ENCODE measurements around the gene QPCT.

DNA sequence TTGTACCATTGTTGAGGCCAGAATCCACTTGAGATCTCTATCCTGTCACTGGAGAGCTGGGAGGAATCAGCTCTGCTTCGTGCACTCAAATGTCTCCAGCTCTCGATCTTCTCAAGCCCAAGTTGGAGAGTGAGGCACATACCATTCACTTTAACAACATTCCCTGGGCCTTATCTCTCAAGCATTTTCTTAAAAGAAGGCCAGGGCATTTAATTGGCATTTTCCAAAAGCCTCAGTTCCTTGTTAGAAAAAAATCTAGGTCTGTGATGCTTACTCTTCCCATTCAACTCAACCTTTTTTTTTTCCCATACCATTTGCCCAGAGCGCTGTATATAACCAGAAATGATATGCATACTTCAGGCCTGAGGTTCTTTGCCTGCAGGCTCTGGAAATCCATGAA lies 10.1 kb downstream of the QPCT start:
- TF ChIP-seq, protein P1, sequence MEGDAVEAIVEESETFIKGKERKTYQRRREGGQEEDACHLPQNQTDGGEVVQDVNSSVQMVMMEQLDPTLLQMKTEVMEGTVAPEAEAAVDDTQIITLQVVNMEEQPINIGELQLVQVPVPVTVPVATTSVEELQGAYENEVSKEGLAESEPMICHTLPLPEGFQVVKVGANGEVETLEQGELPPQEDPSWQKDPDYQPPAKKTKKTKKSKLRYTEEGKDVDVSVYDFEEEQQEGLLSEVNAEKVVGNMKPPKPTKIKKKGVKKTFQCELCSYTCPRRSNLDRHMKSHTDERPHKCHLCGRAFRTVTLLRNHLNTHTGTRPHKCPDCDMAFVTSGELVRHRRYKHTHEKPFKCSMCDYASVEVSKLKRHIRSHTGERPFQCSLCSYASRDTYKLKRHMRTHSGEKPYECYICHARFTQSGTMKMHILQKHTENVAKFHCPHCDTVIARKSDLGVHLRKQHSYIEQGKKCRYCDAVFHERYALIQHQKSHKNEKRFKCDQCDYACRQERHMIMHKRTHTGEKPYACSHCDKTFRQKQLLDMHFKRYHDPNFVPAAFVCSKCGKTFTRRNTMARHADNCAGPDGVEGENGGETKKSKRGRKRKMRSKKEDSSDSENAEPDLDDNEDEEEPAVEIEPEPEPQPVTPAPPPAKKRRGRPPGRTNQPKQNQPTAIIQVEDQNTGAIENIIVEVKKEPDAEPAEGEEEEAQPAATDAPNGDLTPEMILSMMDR (IDR thresholded peaks at IDR 0.05): no peak
- no peak for TF ChIP-seq EP300 (IDR thresholded peaks at IDR 0.05)
- TF ChIP-seq POLR2A (IDR thresholded peaks at IDR 0.05): no peak

All from tibial nerve (tissue), 4 donors.